Esophagus squamous epithelium (tissue), 4 donors: ENCODE data around the gene RNLS.

Experiments used
- CTCF ChIP-seq, 6 experiments: fragments of 450-650 bp in 4 of 6; fragments of 200-600 bp in 2 of 6; sonication (generic) in 2 of 6; IDR thresholded peaks; one replicate each; pipeline ENCODE4 v1.5.1; 2016 to 2019; ENCODE audit warnings: antibody characterized with exemption in 6 of 6, mild to moderate bottlenecking in 4 of 6, moderate library complexity in 4 of 6
- POLR2A ChIP-seq, 4 donors: fragments of 450-650 bp; IDR thresholded peaks; one replicate each; pipeline ENCODE4 v1.6.1; 2017; ENCODE audit warnings: antibody characterized with exemption in 4 of 4, mild to moderate bottlenecking in 4 of 4, moderate library complexity in 3 of 4

DNA sequence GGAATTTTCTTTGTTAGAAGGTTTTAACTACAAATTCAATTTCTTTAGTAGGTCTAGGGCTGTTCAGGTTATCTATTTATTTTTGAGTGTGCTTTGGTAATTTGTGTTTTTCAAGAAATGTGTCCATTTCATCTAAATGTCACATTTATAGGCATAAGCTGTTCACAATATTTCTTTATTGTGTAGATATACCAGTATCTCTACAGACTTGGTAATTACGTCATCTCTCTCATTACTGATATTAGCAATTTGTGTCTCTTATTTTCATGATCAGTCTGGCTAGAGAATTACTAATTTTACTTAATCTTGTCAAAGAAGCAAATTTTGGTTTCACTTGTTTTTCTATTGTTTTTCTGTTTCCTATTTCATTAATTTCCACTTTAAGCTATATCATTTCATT is 152.0 kb downstream of the RNLS start:
- TF ChIP-seq CTCF (IDR thresholded peaks at IDR 0.05) = no peak
- no peak for TF ChIP-seq POLR2A (IDR thresholded peaks at IDR 0.05)
